Trophoblast cell (in vitro differentiated cells and primary cell): ENCODE measurements around the gene MLKL.
"Not testable (repeated sequence)": the region's sequence is repeated elsewhere in the genome, so short reads cannot be mapped to it uniquely, and the experiment has no call there.

ENCODE experiments used
- DNase-seq, 2 donors: peaks; one replicate each; pipeline ENCODE4 v3.0.0-alpha.2; 2016
- H2AFZ ChIP-seq: 2 replicates; pipeline ENCODE4 v1.6.1; 2013; ENCODE audit warnings: low read length, moderate library complexity, mild to moderate bottlenecking; ENCODE audit not compliant: insufficient read depth, poor library complexity
- H2AK5ac ChIP-seq: 2 replicates; pipeline ENCODE4 v1.6.1; 2013; ENCODE audit warnings: mild to moderate bottlenecking, low read length
- H2BK120ac ChIP-seq: 2 replicates; pipeline ENCODE4 v1.6.1; 2013; ENCODE audit warnings: low read length, mild to moderate bottlenecking, moderate library complexity; ENCODE audit not compliant: insufficient read depth, poor library complexity
- H2BK12ac ChIP-seq: 2 replicates; pipeline ENCODE4 v1.6.1; 2013; ENCODE audit warnings: mild to moderate bottlenecking, low read length, moderate library complexity
- H2BK5ac ChIP-seq: 2 replicates; pipeline ENCODE4 v1.6.1; 2013; ENCODE audit warnings: low read length, low read depth, moderate library complexity, mild to moderate bottlenecking; ENCODE audit not compliant: poor library complexity
- H3K14ac ChIP-seq: 2 replicates; pipeline ENCODE4 v1.6.1; 2013; ENCODE audit warnings: mild to moderate bottlenecking, low read length
- H3K18ac ChIP-seq: 2 replicates; pipeline ENCODE4 v1.6.1; 2013; ENCODE audit warnings: mild to moderate bottlenecking, low read length
- H3K23ac ChIP-seq: 2 replicates; pipeline ENCODE4 v1.6.1; 2013; ENCODE audit warnings: low read length
- H3K27ac ChIP-seq: 2 replicates; pipeline ENCODE4 v1.5.1; 2013; ENCODE audit warnings: low read depth, mild to moderate bottlenecking, inconsistent platforms, low read length, moderate library complexity
- H3K27me3 ChIP-seq: 2 replicates; pipeline ENCODE4 v1.6.1; 2013; ENCODE audit warnings: inconsistent platforms, mild to moderate bottlenecking, low read length, moderate library complexity; ENCODE audit not compliant: insufficient read depth
- H3K36me3 ChIP-seq, 2 experiments: 1 replicate in 1 of 2; 2 replicates in 1 of 2; pipeline ENCODE4 v1.6.1; 2013; ENCODE audit warnings: low read length in 2 of 2, mild to moderate bottlenecking in 2 of 2, moderate library complexity in 1 of 2; ENCODE audit not compliant: insufficient read depth in 2 of 2, control insufficient read depth in 1 of 2
- H3K4ac ChIP-seq: 2 replicates; pipeline ENCODE4 v1.6.1; 2013; ENCODE audit warnings: low read depth, mild to moderate bottlenecking, low read length, moderate library complexity
- H3K4me1 ChIP-seq, 2 experiments: 1 replicate in 1 of 2; 2 replicates in 1 of 2; pipeline ENCODE4 v1.6.1; 2013; ENCODE audit warnings: low read length in 2 of 2, mild to moderate bottlenecking in 2 of 2, moderate library complexity in 1 of 2; ENCODE audit not compliant: insufficient read depth in 2 of 2, control insufficient read depth in 1 of 2
- H3K4me2 ChIP-seq: 2 replicates; pipeline ENCODE4 v1.6.1; 2013; ENCODE audit warnings: inconsistent platforms, mild to moderate bottlenecking, low read length, moderate library complexity
- H3K4me3 ChIP-seq: 2 replicates; pipeline ENCODE4 v1.5.1; 2013; ENCODE audit warnings: mild to moderate bottlenecking, low read depth, low read length, inconsistent platforms
- H3K79me1 ChIP-seq: one replicate; pipeline ENCODE4 v1.6.1; 2013; ENCODE audit warnings: low read length
- H3K79me2 ChIP-seq: 2 replicates; pipeline ENCODE4 v1.6.1; 2013; ENCODE audit warnings: low read length, mild to moderate bottlenecking; ENCODE audit not compliant: control insufficient read depth, insufficient read depth, poor library complexity
- H3K9ac ChIP-seq: 2 replicates; pipeline ENCODE4 v1.6.1; 2013; ENCODE audit warnings: mild to moderate bottlenecking, low read length
- H3K9me3 ChIP-seq: 2 replicates; pipeline ENCODE4 v1.6.1; 2013; ENCODE audit warnings: low read depth, mild to moderate bottlenecking, control low read depth, inconsistent platforms, low read length; ENCODE audit not compliant: insufficient read depth
- H4K12ac ChIP-seq: 2 replicates; pipeline ENCODE4 v1.6.1; 2013; ENCODE audit warnings: low read depth, mild to moderate bottlenecking, low read length, moderate library complexity
- H4K8ac ChIP-seq: 2 replicates; pipeline ENCODE4 v1.6.1; 2013; ENCODE audit warnings: low read depth, mild to moderate bottlenecking, low read length, moderate library complexity
- H4K91ac ChIP-seq: one replicate; pipeline ENCODE4 v1.6.1; 2013; ENCODE audit warnings: low read depth, mild to moderate bottlenecking, low read length, moderate library complexity
- WGBS: extraction: QIAGEN DNeasy Blood & Tissue Kit; methylation state at CpG from one replicate; pipeline ENCODE4 v1.1.7; 2013; ENCODE audit warnings: missing lambda C conversion rate; ENCODE audit not compliant: insufficient read length, insufficient coverage; ENCODE audit errors: extremely low coverage; 5-methylcytosine and 5-hydroxymethylcytosine counted together

The MLKL gene

GRCh38 chr16:74673876-74674275 is 26.8 kb downstream of the MLKL start:
- Histone ChIP-seq H3K23ac (no peak overlapping the region), H4K12ac (no peak overlapping the region), H3K14ac (no peak overlapping the region), H3K27me3 (no peaks in the 10 kb centered on the region), H2BK12ac (no peak overlapping the region), H4K8ac (no peak overlapping the region), H3K79me1 (no peaks in the 10 kb centered on the region), H2BK120ac (no peak overlapping the region), H3K4me1 (no peaks in the 10 kb centered on the region), H2AFZ (no peak overlapping the region), H4K91ac (no peak overlapping the region), H3K18ac (no peak overlapping the region), H3K9me3 (no peaks in the 10 kb centered on the region), H2AK5ac (no peak overlapping the region), H3K79me2 (no peaks in the 10 kb centered on the region), H2BK5ac (no peak overlapping the region), H3K4me2 (no peak overlapping the region), H3K4ac (no peak overlapping the region), H3K9ac (no peak overlapping the region), H3K36me3 (no peaks in the 10 kb centered on the region), H3K27ac (no peak overlapping the region), H3K4me3 (no peak overlapping the region)
- DNase-seq: no peak
- no CpG with 5 or more reads among the region's 3 CpGs for WGBS

- not testable (repeated sequence) for H3K79me1 ChIP-seq, DNase-seq
- WGBS: no CpG with 5 or more reads among the region's 10 CpGs
Observed at GRCh38 chr16:74668877-74669276, 31.8 kb downstream of the MLKL start.

GRCh38 chr16:74667255-74667700 is 33.4 kb downstream of the MLKL start:
- H3K4me1 ChIP-seq: peaks cover 0 to 4% of the 10 kb centered on the region in 2 experiments
- no peak overlapping the region for H2BK5ac ChIP-seq
- peaks cover 5% of the 10 kb centered on the region for H3K79me1 ChIP-seq
- peak overlapping the region; percentile 97 for H4K8ac ChIP-seq
- H3K23ac ChIP-seq: no peak overlapping the region
- no peaks in the 10 kb centered on the region for H3K27me3 ChIP-seq
- H3K4me2 ChIP-seq: peak overlapping the region; percentile 60
- no peak overlapping the region for H2BK120ac ChIP-seq
- H3K9ac ChIP-seq: peak overlapping the region; percentile 11
- peaks cover 2% of the 10 kb centered on the region for H3K9me3 ChIP-seq
- peaks cover 16 to 23% of the 10 kb centered on the region in 2 experiments for H3K36me3 ChIP-seq
- no CpG with 5 or more reads among the region's 23 CpGs for WGBS
- H3K4me3 ChIP-seq: peak overlapping the region; percentile 2
- H3K79me2 ChIP-seq: peaks cover 7% of the 10 kb centered on the region
- H2AK5ac ChIP-seq: no peak overlapping the region
- no peak overlapping the region for H3K14ac ChIP-seq
- no peak overlapping the region for H3K27ac ChIP-seq
- DNase-seq: no peak
- no peak overlapping the region for H4K12ac ChIP-seq
- no peak overlapping the region for H3K4ac ChIP-seq
- no peak overlapping the region for H3K18ac ChIP-seq
- H4K91ac ChIP-seq: no peak overlapping the region
- no peak overlapping the region for H2BK12ac ChIP-seq
- H2AFZ ChIP-seq: peak overlapping the region; percentile 88

More at GRCh38 chr16:74668877-74669276, 31.8 kb downstream of the MLKL start:
- H4K8ac ChIP-seq, H2BK120ac ChIP-seq, H3K4me1 ChIP-seq, H2BK5ac ChIP-seq, H4K91ac ChIP-seq, H4K12ac ChIP-seq, H2BK12ac ChIP-seq, H3K4me3 ChIP-seq, H2AK5ac ChIP-seq, H3K79me2 ChIP-seq, H3K18ac ChIP-seq, H3K9me3 ChIP-seq, H3K27me3 ChIP-seq, H3K14ac ChIP-seq, H3K23ac ChIP-seq, H3K27ac ChIP-seq, H3K4ac ChIP-seq, H3K9ac ChIP-seq, H2AFZ ChIP-seq, H3K4me2 ChIP-seq: not testable (repeated sequence)
- H3K36me3 ChIP-seq: peaks cover 13 to 15% of the 10 kb centered on the region in 2 experiments

- Histone ChIP-seq H2AK5ac (peak within 1 kb of the TSS; percentile 88), H2BK120ac (peak within 1 kb of the TSS; percentile 92), H2BK5ac (peak within 1 kb of the TSS; percentile 92), H3K9me3 (peaks cover 2% of the 10 kb centered on the region), H3K79me2 (peaks cover 7% of the 10 kb centered on the region), H4K12ac (peak within 1 kb of the TSS; percentile 89), H3K4me2 (peak within 1 kb of the TSS; percentile 72), H3K4me1 (peaks cover 0 to 4% of the 10 kb centered on the region in 2 experiments), H3K23ac (no peak within 1 kb of the TSS), H2AFZ (peak within 1 kb of the TSS; percentile 88), H3K27me3 (no peaks in the 10 kb centered on the region), H3K9ac (peak within 1 kb of the TSS; percentile 81), H3K79me1 (peaks cover 5% of the 10 kb centered on the region), H3K27ac (peak within 1 kb of the TSS; percentile 16), H2BK12ac (no peak within 1 kb of the TSS), H3K18ac (peak within 1 kb of the TSS; percentile 90), H3K4ac (peak within 1 kb of the TSS; percentile 96), H3K36me3 (peaks cover 16 to 23% of the 10 kb centered on the region in 2 experiments), H4K91ac (peak within 1 kb of the TSS; percentile 90), H3K4me3 (peak within 1 kb of the TSS; percentile 80), H4K8ac (peak within 1 kb of the TSS; percentile 97), H3K14ac (peak within 1 kb of the TSS; percentile 97)
- DNase-seq: peak; percentile 99
- no CpG with 5 or more reads among the region's 63 CpGs for WGBS
Observed at GRCh38 chr16:74666425-74667254, 34.0 kb downstream of the MLKL start, which contains the start of gene RFWD3. Gene RFWD3, minus strand, starts transcription at chr16:74666877. Its CDS starts 5,428 bp downstream, at chr16:74661449.
